ENCODE results near the gene RMDN2.

GRCh38 chr2:37987098-37987775 lies 62.1 kb downstream of the RMDN2 start:
- TF ChIP-seq, protein P1, sequence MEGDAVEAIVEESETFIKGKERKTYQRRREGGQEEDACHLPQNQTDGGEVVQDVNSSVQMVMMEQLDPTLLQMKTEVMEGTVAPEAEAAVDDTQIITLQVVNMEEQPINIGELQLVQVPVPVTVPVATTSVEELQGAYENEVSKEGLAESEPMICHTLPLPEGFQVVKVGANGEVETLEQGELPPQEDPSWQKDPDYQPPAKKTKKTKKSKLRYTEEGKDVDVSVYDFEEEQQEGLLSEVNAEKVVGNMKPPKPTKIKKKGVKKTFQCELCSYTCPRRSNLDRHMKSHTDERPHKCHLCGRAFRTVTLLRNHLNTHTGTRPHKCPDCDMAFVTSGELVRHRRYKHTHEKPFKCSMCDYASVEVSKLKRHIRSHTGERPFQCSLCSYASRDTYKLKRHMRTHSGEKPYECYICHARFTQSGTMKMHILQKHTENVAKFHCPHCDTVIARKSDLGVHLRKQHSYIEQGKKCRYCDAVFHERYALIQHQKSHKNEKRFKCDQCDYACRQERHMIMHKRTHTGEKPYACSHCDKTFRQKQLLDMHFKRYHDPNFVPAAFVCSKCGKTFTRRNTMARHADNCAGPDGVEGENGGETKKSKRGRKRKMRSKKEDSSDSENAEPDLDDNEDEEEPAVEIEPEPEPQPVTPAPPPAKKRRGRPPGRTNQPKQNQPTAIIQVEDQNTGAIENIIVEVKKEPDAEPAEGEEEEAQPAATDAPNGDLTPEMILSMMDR (IDR thresholded peaks at IDR 0.05; ENCODE audit: low read length) = no peak
- TF ChIP-seq EZH2 (optimal IDR thresholded peaks at IDR 0.05; ENCODE audit: low read depth, low read length) = no peak
